Muscle layer of colon (tissue), 2 donors: ENCODE results near the gene MAP2K1.

Source experiments
- H3K27ac ChIP-seq: one replicate; pipeline ENCODE4 v1.7.0; 2013; ENCODE audit warnings: low read depth, mild to moderate bottlenecking, low read length, moderate library complexity
- H3K27me3 ChIP-seq, 2 donors: one replicate each; pipeline ENCODE4 v1.7.0; 2013; ENCODE audit warnings: low read length in 2 of 2, mild to moderate bottlenecking in 2 of 2; ENCODE audit not compliant: insufficient read depth in 2 of 2, control insufficient read depth in 1 of 2
- H3K36me3 ChIP-seq: one replicate; pipeline ENCODE4 v1.7.0; 2013; ENCODE audit warnings: mild to moderate bottlenecking, low read length; ENCODE audit not compliant: insufficient read depth
- H3K4me1 ChIP-seq: one replicate; pipeline ENCODE4 v1.7.0; 2013; ENCODE audit warnings: mild to moderate bottlenecking, low read length; ENCODE audit not compliant: insufficient read depth
- H3K4me3 ChIP-seq, 2 donors: one replicate each; pipeline ENCODE4 v1.7.0; 2013; ENCODE audit warnings: low read length in 2 of 2, low read depth in 1 of 2, mild to moderate bottlenecking in 1 of 2, moderate library complexity in 1 of 2
- H3K9ac ChIP-seq: one replicate; pipeline ENCODE4 v1.7.0; 2013; ENCODE audit warnings: low read length
- H3K9me3 ChIP-seq: one replicate; pipeline ENCODE4 v1.7.0; 2013; ENCODE audit warnings: mild to moderate bottlenecking, low read length
- donor health status: abdominal sarcoma.
- donor health status: Adenocarcinoma of cecum.

The MAP2K1 gene

DNA sequence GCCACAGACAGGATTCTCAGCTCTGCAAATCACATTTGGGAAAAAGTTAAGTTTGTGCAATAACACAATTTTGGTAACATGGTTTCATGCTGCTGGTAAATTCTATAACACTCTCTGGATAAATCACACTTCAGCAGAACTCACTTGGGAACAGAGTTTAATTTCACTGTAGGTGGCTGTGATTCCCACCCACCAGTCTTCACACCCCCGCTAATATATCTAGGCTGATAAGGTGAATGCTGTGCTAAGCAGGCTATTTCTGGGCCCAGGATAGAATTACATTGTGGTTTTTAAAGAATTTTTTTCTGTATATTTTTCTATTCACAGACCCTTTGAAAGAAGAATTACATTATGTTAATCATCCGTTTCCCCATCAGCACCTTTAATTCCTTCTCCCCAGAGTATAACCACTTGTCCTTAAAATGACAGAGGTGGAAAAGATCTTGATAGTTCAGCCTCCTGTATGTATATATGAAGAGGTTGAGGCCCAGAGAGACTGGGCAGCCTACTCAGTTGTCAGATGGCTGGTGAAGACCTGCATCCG lies 22.9 kb downstream of the MAP2K1 start:
- Histone ChIP-seq H3K36me3 (no peaks in the 10 kb centered on the region), H3K9ac (no peak overlapping the region), H3K27me3 (no peaks in the 10 kb centered on the region), H3K9me3 (no peaks in the 10 kb centered on the region), H3K4me1 (no peaks in the 10 kb centered on the region), H3K27ac (no peak overlapping the region), H3K4me3 (no peak overlapping the region)

DNA sequence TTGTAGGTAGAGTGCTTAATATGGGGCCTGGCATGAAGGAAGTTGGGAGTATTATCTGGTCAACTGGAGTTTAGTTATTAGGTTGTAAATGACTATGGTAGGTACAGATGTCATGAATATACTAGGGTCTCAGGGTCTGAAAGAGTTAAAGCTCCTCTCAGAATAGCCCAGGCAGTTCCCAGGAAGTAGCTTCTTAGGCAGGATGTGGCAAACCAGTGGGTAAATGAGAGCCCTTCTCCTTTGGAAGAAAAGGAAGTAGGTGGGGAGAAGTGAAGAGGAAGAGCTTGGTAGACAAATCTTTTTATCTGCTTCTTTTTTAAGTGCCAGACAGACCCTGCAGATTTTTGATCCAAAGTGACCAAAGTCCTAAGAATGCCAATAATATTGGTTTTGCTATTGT lies 24.5 kb downstream of the MAP2K1 start:
- Histone ChIP-seq H3K4me3 (no peak overlapping the region), H3K9me3 (no peaks in the 10 kb centered on the region), H3K9ac (no peak overlapping the region), H3K27ac (no peak overlapping the region), H3K36me3 (no peaks in the 10 kb centered on the region), H3K4me1 (no peaks in the 10 kb centered on the region), H3K27me3 (no peaks in the 10 kb centered on the region)

DNA sequence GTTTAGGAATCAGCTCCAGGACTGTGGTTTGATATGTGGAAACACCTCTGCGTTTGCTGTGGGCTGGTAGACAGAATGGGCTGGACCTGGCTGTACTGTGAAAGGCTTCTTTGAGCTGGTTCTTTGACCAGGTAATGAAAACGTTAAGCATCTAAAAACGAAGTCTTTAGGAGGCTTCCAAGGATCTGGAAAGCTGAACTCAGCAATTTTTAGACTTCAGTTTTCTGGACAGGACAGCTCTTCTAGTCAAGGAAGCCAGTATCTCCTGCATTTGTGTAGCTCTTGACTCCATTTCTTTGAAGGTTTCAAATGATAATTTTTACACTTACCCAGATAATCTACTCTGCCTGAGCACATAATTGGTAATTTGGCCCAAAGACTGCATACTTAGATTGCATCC lies 25.5 kb downstream of the MAP2K1 start:
- H3K27ac ChIP-seq, result no peak overlapping the region
- H3K9ac ChIP-seq, result no peak overlapping the region
- no peak overlapping the region for H3K4me3 ChIP-seq
- no peaks in the 10 kb centered on the region for H3K9me3 ChIP-seq
- no peaks in the 10 kb centered on the region for H3K27me3 ChIP-seq
- no peaks in the 10 kb centered on the region for H3K4me1 ChIP-seq
- no peaks in the 10 kb centered on the region for H3K36me3 ChIP-seq

DNA sequence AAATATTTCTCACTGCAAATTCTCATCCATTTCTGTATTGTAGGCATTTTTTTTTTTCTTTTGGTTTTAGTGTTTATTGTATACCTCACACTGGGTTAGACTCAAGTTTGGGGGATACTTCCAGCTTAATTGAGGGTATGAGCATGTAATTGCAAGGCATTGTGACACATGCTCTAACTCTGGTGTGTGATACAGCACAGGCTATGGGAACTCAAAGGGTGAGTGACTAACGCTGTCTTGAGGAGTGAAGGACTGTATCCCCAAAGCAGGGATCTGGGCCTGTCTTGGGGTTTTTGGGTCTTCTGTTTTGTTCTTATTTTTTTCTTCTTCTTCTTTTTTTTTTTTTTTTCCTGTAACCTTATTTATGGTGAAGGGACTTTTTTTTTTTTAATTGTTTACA lies 26.9 kb downstream of the MAP2K1 start:
- no peak overlapping the region for H3K4me3 ChIP-seq
- H3K9me3 ChIP-seq, result no peaks in the 10 kb centered on the region
- H3K4me1 ChIP-seq, result no peaks in the 10 kb centered on the region
- H3K27me3 ChIP-seq, result no peaks in the 10 kb centered on the region
- H3K9ac ChIP-seq, result no peak overlapping the region
- H3K27ac ChIP-seq, result no peak overlapping the region
- H3K36me3 ChIP-seq, result no peaks in the 10 kb centered on the region

DNA sequence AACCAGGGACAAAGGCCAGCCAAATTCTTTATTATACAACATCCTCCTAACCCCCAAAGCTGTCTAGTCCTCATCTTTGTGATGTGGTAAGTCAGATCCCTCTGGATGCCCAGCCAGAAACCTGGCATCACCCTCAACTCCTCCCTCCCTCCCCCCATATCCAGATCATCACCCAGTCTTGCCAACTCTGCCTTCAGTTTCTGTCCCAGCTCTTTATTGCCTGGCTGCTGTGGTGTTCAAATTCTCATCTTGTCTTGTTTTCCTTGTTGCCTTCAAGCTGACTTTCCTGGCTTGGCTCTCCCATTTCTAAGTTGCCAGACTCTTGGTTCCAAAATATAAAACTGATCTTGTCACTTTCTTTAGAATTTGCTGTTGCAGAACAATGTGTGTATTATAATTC lies 28.6 kb downstream of the MAP2K1 start:
- H3K9ac ChIP-seq, result no peak overlapping the region

DNA sequence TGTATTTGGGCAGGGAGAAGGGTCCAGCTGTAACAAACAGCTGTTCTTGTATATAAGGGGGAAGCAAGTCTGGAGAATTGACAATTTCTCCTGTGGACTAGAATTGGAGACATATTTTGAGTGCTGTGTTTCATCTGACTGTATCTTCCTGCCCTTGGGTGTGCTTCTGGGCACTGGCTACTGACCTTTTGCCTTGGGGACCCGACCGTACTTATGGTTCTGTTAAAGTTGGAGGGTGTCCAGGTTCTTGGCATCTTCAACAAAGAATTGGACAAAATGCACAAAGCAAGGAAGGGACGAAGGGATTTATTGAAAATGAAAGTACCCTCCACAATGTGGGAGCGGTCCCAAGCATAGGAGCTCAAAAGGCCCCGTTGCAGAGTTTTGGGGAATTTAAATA lies 31.0 kb downstream of the MAP2K1 start:
- no peaks in the 10 kb centered on the region for H3K27me3 ChIP-seq
- H3K9me3 ChIP-seq, result no peaks in the 10 kb centered on the region
- no peak overlapping the region for H3K27ac ChIP-seq
- no peak overlapping the region for H3K4me3 ChIP-seq
- H3K4me1 ChIP-seq, result no peaks in the 10 kb centered on the region
- no peaks in the 10 kb centered on the region for H3K36me3 ChIP-seq
- H3K9ac ChIP-seq, result no peak overlapping the region

More for the DNA sequence above, 28.6 kb downstream of the MAP2K1 start:
- Histone ChIP-seq H3K27me3 (no peaks in the 10 kb centered on the region), H3K36me3 (no peaks in the 10 kb centered on the region), H3K27ac (no peak overlapping the region), H3K4me1 (no peaks in the 10 kb centered on the region), H3K9me3 (no peaks in the 10 kb centered on the region), H3K4me3 (no peak overlapping the region)

DNA sequence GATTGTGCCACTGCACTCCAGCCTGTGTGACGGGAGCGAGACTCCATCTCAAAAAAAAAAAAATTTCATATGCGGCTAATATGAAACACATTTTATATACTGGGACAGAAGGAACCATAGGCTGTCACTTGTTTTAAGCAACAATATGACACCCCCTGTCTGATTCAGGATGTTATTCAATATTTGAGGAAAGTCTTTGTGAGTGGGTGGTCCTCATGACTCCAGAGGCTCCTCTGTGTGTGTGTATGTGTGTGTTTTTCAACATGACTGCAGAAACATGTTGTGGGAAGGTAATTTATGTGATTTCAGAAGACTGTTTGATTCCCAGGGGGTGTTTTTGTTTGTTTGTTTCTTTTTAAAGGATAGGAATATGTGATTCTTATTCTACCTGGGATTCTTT lies 32.8 kb downstream of the MAP2K1 start:
- H3K9ac ChIP-seq, result no peak overlapping the region
- H3K9me3 ChIP-seq, result no peaks in the 10 kb centered on the region
- no peaks in the 10 kb centered on the region for H3K4me1 ChIP-seq
- no peaks in the 10 kb centered on the region for H3K27me3 ChIP-seq
- H3K4me3 ChIP-seq, result no peak overlapping the region
- H3K27ac ChIP-seq, result no peak overlapping the region
- no peaks in the 10 kb centered on the region for H3K36me3 ChIP-seq

DNA sequence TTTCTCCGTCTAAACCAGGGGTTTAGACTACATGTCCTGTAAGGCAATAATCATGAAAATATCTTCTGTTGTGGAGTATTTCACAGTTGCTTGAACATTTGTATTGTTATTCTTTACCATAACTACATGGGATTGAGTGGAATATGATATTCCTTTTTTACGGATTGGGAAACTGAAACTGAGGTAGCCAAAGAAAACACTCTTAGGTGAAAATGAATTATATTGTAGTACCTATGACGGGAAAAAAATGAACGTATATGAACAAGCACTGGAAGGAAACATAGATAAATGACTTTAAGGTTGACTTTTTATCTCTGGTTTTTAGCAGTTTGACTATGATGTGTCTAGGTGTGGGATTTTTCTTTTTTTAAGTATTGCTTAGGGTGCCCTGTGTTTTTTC lies 35.6 kb downstream of the MAP2K1 start:
- Histone ChIP-seq H3K27ac (no peak overlapping the region), H3K4me1 (no peaks in the 10 kb centered on the region), H3K36me3 (no peaks in the 10 kb centered on the region), H3K4me3 (no peak overlapping the region), H3K9ac (no peak overlapping the region), H3K27me3 (no peaks in the 10 kb centered on the region), H3K9me3 (no peaks in the 10 kb centered on the region)

DNA sequence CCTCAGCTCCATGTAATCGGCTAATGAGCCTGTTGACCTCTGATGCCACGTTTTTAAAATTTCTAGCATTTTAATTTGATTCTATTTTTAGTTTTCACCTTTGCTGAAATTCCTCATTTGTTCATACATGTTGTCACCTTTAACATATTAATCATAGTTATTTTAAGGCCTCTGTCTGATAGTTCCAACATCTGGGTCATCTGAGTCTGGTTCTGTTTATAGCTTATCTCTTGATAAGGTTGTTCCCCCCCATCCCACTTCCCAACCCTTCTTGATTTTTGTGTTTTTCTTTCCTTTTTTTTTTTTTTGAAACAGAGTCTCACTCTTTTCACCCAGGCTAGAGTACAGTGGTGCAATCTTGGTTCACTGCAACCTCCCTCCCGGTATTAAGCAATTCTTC lies 36.4 kb downstream of the MAP2K1 start:
- Histone ChIP-seq H3K4me1 (no peaks in the 10 kb centered on the region), H3K36me3 (no peaks in the 10 kb centered on the region), H3K9ac (no peak overlapping the region), H3K27ac (no peak overlapping the region), H3K9me3 (no peaks in the 10 kb centered on the region), H3K4me3 (no peak overlapping the region), H3K27me3 (no peaks in the 10 kb centered on the region)

DNA sequence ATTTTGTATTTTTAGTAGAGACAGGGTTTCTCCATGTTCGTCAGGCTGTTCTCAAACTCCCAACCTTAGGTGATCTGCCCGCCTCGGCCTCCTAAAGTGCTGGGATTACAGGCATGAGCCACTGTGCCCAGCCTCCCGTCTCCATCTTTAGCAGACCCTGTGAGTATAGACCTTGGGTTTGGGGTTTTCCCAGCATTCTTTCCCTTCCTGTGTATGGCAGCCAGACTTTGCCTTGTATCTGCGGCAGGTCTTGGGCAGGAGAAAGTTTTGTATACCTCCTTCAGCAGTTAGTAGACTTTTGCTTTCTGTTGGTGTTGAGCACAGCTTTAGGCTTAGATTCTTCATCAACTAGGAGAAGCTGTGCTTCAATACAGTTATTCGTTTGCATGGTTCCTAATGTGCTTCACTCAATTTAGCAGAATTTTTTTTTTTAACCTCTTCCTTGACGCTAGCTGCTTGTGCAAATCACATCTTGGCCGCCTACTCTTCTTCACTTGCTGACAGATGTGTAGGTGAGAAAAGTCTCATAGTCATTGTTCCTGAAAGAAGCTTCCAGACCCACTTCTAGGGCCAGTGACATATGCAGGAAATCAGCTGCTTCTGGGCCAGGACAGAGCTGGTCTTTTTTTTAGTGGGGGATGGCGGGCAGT lies 38.4 kb downstream of the MAP2K1 start:
- Histone ChIP-seq H3K4me3 (no peak overlapping the region), H3K36me3 (no peaks in the 10 kb centered on the region), H3K27me3 (no peaks in the 10 kb centered on the region), H3K27ac (no peak overlapping the region), H3K4me1 (no peaks in the 10 kb centered on the region), H3K9me3 (no peaks in the 10 kb centered on the region), H3K9ac (no peak overlapping the region)

DNA sequence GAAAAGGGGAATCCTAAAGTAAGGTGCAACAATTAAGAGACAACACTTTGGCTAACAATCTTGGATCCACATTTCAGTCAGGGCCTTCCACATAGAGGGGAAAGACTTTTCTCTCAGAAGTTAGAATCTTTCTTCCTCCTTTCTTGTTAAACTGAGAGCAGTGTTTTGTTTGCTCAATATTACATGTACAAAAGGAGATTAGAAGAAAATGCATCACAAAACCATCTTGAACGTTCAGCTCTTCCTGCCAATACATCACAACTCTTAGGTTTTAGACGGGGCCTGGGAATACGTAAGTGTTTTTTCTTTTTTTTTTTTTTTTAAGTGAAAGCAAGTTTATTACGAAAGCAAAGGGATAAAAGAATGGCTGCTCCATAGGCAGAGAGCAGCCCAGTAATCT lies 39.1 kb downstream of the MAP2K1 start:
- H3K36me3 ChIP-seq, result no peaks in the 10 kb centered on the region
- no peak overlapping the region for H3K27ac ChIP-seq
- H3K9ac ChIP-seq, result no peak overlapping the region
- H3K9me3 ChIP-seq, result no peaks in the 10 kb centered on the region
- no peaks in the 10 kb centered on the region for H3K27me3 ChIP-seq
- no peaks in the 10 kb centered on the region for H3K4me1 ChIP-seq
- no peak overlapping the region for H3K4me3 ChIP-seq

DNA sequence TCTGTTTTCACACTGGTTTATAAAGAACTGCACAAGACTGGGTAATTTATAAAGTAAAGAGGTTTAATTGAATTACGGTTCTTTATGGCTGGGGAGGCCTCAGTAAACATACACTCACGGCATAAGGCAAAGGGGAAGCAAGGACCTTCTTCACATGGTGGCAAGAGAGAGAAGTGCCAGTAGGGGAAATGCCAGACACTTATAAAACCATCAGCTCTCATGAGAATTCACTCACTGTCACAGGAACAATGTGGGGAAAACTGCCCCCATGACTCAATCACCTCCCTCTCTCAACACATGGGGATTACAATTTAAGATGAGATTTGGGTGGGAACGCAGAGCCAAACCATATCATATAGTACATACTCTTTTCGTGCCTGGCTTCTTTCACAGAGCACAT lies 42.4 kb downstream of the MAP2K1 start:
- no peaks in the 10 kb centered on the region for H3K4me1 ChIP-seq
- no peaks in the 10 kb centered on the region for H3K27me3 ChIP-seq
- H3K9me3 ChIP-seq, result no peaks in the 10 kb centered on the region
- no peaks in the 10 kb centered on the region for H3K36me3 ChIP-seq
- H3K4me3 ChIP-seq, result no peak overlapping the region
- no peak overlapping the region for H3K27ac ChIP-seq
- H3K9ac ChIP-seq, result no peak overlapping the region
